ENCODE measurements around the gene SLC45A2.

- TF ChIP-seq CTCF (IDR thresholded peaks at IDR 0.05) (no peak; the same call in 1 of the 2 replicates), SP1 (CRISPR knock-in tag; conservative IDR thresholded peaks at IDR 0.05) (no peak), EMX1 (CRISPR knock-in tag; IDR thresholded peaks at IDR 0.05) (no peak), ARID4B (CRISPR knock-in tag; IDR thresholded peaks at IDR 0.05; ENCODE audit: borderline replicate concordance) (no peak), HMGXB4 (CRISPR knock-in tag; IDR thresholded peaks at IDR 0.05) (no peak), GABPB1 (CRISPR knock-in tag; IDR thresholded peaks at IDR 0.05) (no peak), CREM (CRISPR knock-in tag; IDR thresholded peaks at IDR 0.05) (no peak), NFYB (CRISPR knock-in tag; conservative IDR thresholded peaks at IDR 0.05; ENCODE audit: low read depth) (no peak), ZNF263 (CRISPR knock-in tag; IDR thresholded peaks at IDR 0.05; ENCODE audit: low read depth) (no peak), MAX (CRISPR knock-in tag; IDR thresholded peaks at IDR 0.05) (no peak), ZNF317 (CRISPR knock-in tag; IDR thresholded peaks at IDR 0.05; ENCODE audit: borderline replicate concordance, low read depth) (no peak), E2F4 (CRISPR knock-in tag; IDR thresholded peaks at IDR 0.05; ENCODE audit: borderline replicate concordance, low read depth) (no peak), NR3C1 (CRISPR knock-in tag; conservative IDR thresholded peaks at IDR 0.05; ENCODE audit: low read depth) (no peak), ATF2 (CRISPR knock-in tag; IDR thresholded peaks at IDR 0.05; ENCODE audit: borderline replicate concordance, low read depth) (no peak)
Measured at GRCh38 chr5:33969572-33970452, 14.7 kb downstream of the SLC45A2 start.

All from WTC11 (cell line).